Amniotic stem cell (primary cell): ENCODE results near the gene POLD3.
"Not testable (repeated sequence)": the region's sequence is repeated elsewhere in the genome, so short reads cannot be mapped to it uniquely, and the experiment has no call there.

Experiments used
- DNase-seq: peaks from one replicate; lab custom pipeline; 2025; lab: John Stamatoyannopoulos, UW

The POLD3 gene

GRCh38 chr11:74583024-74583624 lies 9.3 kb upstream of the POLD3 start:
- DNase-seq = no peak

GRCh38 chr11:74590492-74590891 lies 1.9 kb upstream of the POLD3 start:
- DNase-seq = not testable (repeated sequence)

GRCh38 chr11:74592063-74592440 lies 330 bp upstream of the POLD3 start:
- DNase-seq = no peak

- DNase-seq = no peak
Measured at GRCh38 chr11:74593463-74593862, 1.1 kb downstream of the POLD3 start.

- DNase-seq = no peak
Measured at GRCh38 chr11:74602637-74603556, 10.5 kb downstream of the POLD3 start.

- DNase-seq = no peak
Measured at GRCh38 chr11:74603845-74604244, 11.5 kb downstream of the POLD3 start.

GRCh38 chr11:74604311-74604710 lies 11.9 kb downstream of the POLD3 start:
- no peak for DNase-seq

- no peak for DNase-seq
Measured at GRCh38 chr11:74605403-74605802, 13.0 kb downstream of the POLD3 start.

GRCh38 chr11:74608431-74608830 lies 16.0 kb downstream of the POLD3 start:
- DNase-seq = no peak

GRCh38 chr11:74611369-74611861 lies 19.0 kb downstream of the POLD3 start:
- no peak for DNase-seq

- DNase-seq = no peak
Measured at GRCh38 chr11:74612877-74613276, 20.5 kb downstream of the POLD3 start.

- no peak for DNase-seq
Measured at GRCh38 chr11:74615311-74615710, 22.9 kb downstream of the POLD3 start.

- DNase-seq = no peak
Measured at GRCh38 chr11:74615988-74616387, 23.6 kb downstream of the POLD3 start.

- DNase-seq = no peak
Measured at GRCh38 chr11:74620531-74620930, 28.1 kb downstream of the POLD3 start.

GRCh38 chr11:74626130-74626529 lies 33.7 kb downstream of the POLD3 start:
- DNase-seq = no peak

GRCh38 chr11:74626604-74627003 lies 34.2 kb downstream of the POLD3 start:
- DNase-seq = no peak

- no peak for DNase-seq
Measured at GRCh38 chr11:74627381-74627780, 35.0 kb downstream of the POLD3 start.

- DNase-seq = no peak
Measured at GRCh38 chr11:74630043-74630442, 37.7 kb downstream of the POLD3 start.

- DNase-seq = no peak
Measured at GRCh38 chr11:74633406-74634393, 41.3 kb downstream of the POLD3 start.

- DNase-seq = no peak
Measured at GRCh38 chr11:74634537-74634936, 42.2 kb downstream of the POLD3 start.

- peak; percentile 35 for DNase-seq
Measured at GRCh38 chr11:74636630-74637184, 44.3 kb downstream of the POLD3 start.

- DNase-seq = no peak
Measured at GRCh38 chr11:74637700-74638099, 45.3 kb downstream of the POLD3 start.
